Bronchial epithelial cell (primary cell): ENCODE measurements around the gene CLSTN2. TPM values are rescaled to one million over a fixed set of nuclear protein-coding genes. Genes with fewer than 3 reads are reported as not detected.

Experiments
- DNase-seq: peaks from one replicate; pipeline ENCODE4 v3.0.0-alpha.2; 2010; ENCODE audit warnings: low read depth
- FAIRE-seq: peaks from 2 replicates; lab custom pipeline; 2011; peaks lifted over from hg19 to GRCh38; lab: Jason Lieb, UNC
- H3K27me3 ChIP-seq: 2 replicates; pipeline ENCODE4 v1.5.1; 2011; ENCODE audit warnings: low read length; ENCODE audit not compliant: control insufficient read depth, insufficient read depth
- H3K36me3 ChIP-seq: 2 replicates; pipeline ENCODE4 v1.5.1; 2011; ENCODE audit warnings: low read length; ENCODE audit not compliant: control insufficient read depth, insufficient read depth
- H3K4me3 ChIP-seq: 2 replicates; pipeline ENCODE4 v1.5.1; 2011; ENCODE audit warnings: mild to moderate bottlenecking, low read depth, low read length, control low read depth
- CTCF ChIP-seq: IDR thresholded peaks from 2 replicates; pipeline ENCODE4 v1.5.1; 2011; ENCODE audit warnings: mild to moderate bottlenecking, moderate library complexity, low read length, control low read depth, inconsistent platforms; ENCODE audit not compliant: insufficient read depth, severe bottlenecking
- total RNA-seq: library from RNA; depleted of rRNA; stranded (reverse); fragments of >200 nt; gene quantifications from 2 replicates; pipeline ENCODE4 v1.2.1, GENCODE V29; 2014

The CLSTN2 gene
- total RNA-seq, 1 donor from 2014 or later: 0.26 TPM

- FAIRE-seq (no peak), DNase-seq (peak; percentile 68)
- no peak for TF ChIP-seq CTCF
- Histone ChIP-seq H3K27me3 (no peaks in the 10 kb centered on the region), H3K4me3 (no peak overlapping the region), H3K36me3 (no peaks in the 10 kb centered on the region)
These were observed 359.1 kb downstream of the CLSTN2 start for GRCh38 chr3:140294058-140294457.

- no peaks in the 10 kb centered on the region for H3K27me3 ChIP-seq
- no peaks in the 10 kb centered on the region for H3K36me3 ChIP-seq
- FAIRE-seq (no peak), DNase-seq (peak; percentile 13)
- no peak for TF ChIP-seq CTCF
- no peak overlapping the region for H3K4me3 ChIP-seq
These were observed 361.9 kb downstream of the CLSTN2 start for GRCh38 chr3:140296796-140297352.

GRCh38 chr3:140298043-140298442 is 363.1 kb downstream of the CLSTN2 start:
- Histone ChIP-seq H3K36me3 (no peaks in the 10 kb centered on the region), H3K4me3 (no peak overlapping the region), H3K27me3 (no peaks in the 10 kb centered on the region)
- DNase-seq (no peak), FAIRE-seq (no peak)
- no peak for TF ChIP-seq CTCF

GRCh38 chr3:140298569-140299070 is 363.6 kb downstream of the CLSTN2 start:
- Histone ChIP-seq H3K4me3 (no peak overlapping the region), H3K27me3 (no peaks in the 10 kb centered on the region), H3K36me3 (no peaks in the 10 kb centered on the region)
- DNase-seq: no peak
- no peak for FAIRE-seq
- TF ChIP-seq CTCF: no peak

- DNase-seq: no peak
- H3K27me3 ChIP-seq: no peaks in the 10 kb centered on the region
- no peak for FAIRE-seq
- TF ChIP-seq CTCF: no peak
- no peaks in the 10 kb centered on the region for H3K36me3 ChIP-seq
- H3K4me3 ChIP-seq: no peak overlapping the region
These were observed 368.9 kb downstream of the CLSTN2 start for GRCh38 chr3:140303875-140304274.

- TF ChIP-seq CTCF: no peak
- H3K4me3 ChIP-seq: no peak overlapping the region
- FAIRE-seq (no peak), DNase-seq (no peak)
- H3K27me3 ChIP-seq: no peaks in the 10 kb centered on the region
- no peaks in the 10 kb centered on the region for H3K36me3 ChIP-seq
These were observed 373.6 kb downstream of the CLSTN2 start for GRCh38 chr3:140308535-140308934.
